Mammary microvascular endothelial cell (primary cell): ENCODE measurements around the gene SLC7A11. TPM values are rescaled to one million over a fixed set of nuclear protein-coding genes. Genes with fewer than 3 reads are reported as not detected.

Experiments used
- total RNA-seq: library from RNA; depleted of rRNA; stranded (reverse); fragments of >200 nt; gene quantifications from 2 replicates; pipeline ENCODE4 v1.2.3, GENCODE V29; 2015

The SLC7A11 gene
- total RNA-seq, result 52.2 and 55.5 TPM in 2 replicates

DNA sequence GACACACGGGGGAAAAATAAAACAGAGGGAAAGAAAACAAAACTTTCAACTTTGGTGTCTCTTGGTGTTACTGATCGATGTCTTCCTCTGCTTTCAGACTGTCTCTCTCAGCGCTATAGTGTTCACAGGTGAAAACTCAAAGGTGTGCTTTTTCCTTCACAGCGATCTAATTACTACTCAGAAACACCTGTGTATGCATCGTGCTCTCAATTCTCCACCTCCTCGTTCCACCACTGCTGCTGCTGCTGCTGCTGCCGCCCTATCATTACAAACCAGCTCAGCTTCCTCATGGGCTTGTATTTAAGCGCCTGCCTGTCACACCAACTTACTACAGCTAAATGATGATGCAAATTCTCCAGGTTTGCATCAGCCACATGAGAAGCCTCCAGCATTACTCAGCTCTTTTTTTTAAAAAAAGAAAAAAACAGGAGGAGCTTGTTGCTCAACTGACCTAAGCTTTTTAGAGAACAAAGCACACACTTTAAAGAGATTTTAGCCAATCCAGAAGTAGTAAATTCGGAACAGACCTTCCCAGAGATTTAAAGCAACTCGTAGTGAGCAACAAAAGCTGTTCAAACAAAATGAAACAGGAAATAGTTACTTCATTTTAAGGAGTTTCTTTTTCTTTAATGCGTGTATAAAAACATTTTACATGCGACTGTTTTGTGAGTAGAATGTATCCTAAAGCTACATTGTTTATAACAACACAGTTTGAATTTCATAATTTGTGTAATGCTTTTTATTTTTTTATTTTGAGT lies at the start of gene SLC7A11:
Gene SLC7A11, minus strand, starts transcription at position 274 of the 758 bp plus-strand sequence. CDS start 280 bp downstream, outside the sequence.

